ENCODE results near the gene TNN.

DNA sequence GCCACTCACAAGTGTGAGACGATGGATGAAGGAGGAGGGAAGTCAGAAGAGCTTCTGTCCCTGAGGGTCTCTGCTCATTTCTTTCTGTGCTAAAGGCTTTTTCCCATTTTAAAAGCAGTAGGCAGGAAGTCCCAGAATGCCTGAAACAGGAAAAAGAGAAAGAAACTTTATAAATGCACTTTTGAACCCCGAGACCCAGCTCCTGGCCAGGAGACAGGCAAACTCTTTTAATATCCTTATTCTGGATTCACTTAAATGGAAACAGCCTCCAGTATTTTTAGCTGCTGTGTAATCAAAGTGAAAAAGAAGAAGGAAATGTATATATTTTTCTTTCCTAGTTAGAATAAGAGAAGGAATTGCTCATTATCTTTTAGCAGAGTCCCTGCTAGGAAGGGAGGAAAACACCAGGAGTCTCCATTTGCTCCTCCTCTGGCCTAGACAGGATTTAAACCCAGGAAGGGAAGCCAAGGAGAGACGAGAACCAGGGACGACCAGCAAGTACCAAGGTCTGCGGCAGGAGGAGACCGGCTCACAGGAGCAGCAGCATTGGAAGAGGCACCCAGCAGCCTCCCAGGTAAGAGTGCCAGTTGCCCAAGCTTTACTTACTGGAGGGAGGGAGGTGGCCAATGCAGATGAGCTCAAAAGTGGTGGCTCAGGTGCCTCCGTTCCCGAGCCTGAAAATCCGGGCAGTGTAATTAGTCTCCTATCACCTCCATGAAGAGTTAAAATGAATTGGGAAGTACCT, at the start of gene TNN:
- TF ChIP-seq GATA2 (IDR thresholded peaks at IDR 0.05; ENCODE audit: low read depth, low read length) (no peak), GATA3 (IDR thresholded peaks at IDR 0.05; ENCODE audit: low read depth, low read length) (no peak)
